GM23338 (cell line): ENCODE results near the gene PCF11.

Experiments used
- CREB1 ChIP-seq: fragments of 250-450 bp; sonication (Bioruptor Pico); IDR thresholded peaks from 2 replicates; pipeline ENCODE4 v1.5.0; 2020; ENCODE audit warnings: low read depth, mild to moderate bottlenecking, moderate library complexity
- CTCF ChIP-seq, 2 experiments: fragments of 200-600 bp in 1 of 2; sonication (generic) in 1 of 2; conservative IDR thresholded peaks; 2 replicates each; pipeline versions ENCODE4 v1.5.1 to v1.6.1; 2016 to 2017; ENCODE audit warnings: antibody characterized with exemption in 2 of 2, low read depth in 2 of 2, mild to moderate bottlenecking in 2 of 2, moderate library complexity in 1 of 2
- EZH2 ChIP-seq: fragments of 200-600 bp; sonication (generic); IDR thresholded peaks from one replicate; pipeline ENCODE4 v1.8.0; 2017; ENCODE audit warnings: antibody characterized with exemption, mild to moderate bottlenecking, low read depth; ENCODE audit not compliant: unreplicated experiment
- EZH2phosphoT487 ChIP-seq: fragments of 200-600 bp; sonication (generic); IDR thresholded peaks from one replicate; pipeline ENCODE4 v1.8.1; 2018; ENCODE audit warnings: antibody characterized with exemption; ENCODE audit not compliant: unreplicated experiment
- JUNB ChIP-seq: IDR thresholded peaks from one replicate; pipeline ENCODE4 v1.6.1; 2016; ENCODE audit warnings: antibody characterized with exemption; ENCODE audit not compliant: unreplicated experiment
- POLR2AphosphoS5 ChIP-seq: IDR thresholded peaks from 2 replicates; pipeline ENCODE4 v1.6.1; 2016; ENCODE audit warnings: antibody characterized with exemption, low read depth
- REST ChIP-seq: IDR thresholded peaks from one replicate; pipeline ENCODE4 v1.6.1; 2018; ENCODE audit warnings: antibody characterized with exemption; ENCODE audit not compliant: unreplicated experiment
- ZNF114 ChIP-seq: fragments of 250-450 bp; sonication (Bioruptor Pico); IDR thresholded peaks from 2 replicates; pipeline ENCODE4 v1.5.0; 2020; ENCODE audit warnings: mild to moderate bottlenecking, moderate library complexity

GRCh38 chr11:83193315-83194280 lies 36.7 kb downstream of the PCF11 start, which contains the start of gene ANKRD42:
- no peak for TF ChIP-seq CTCF (conservative IDR thresholded peaks at IDR 0.05; ENCODE audit: low read depth in 2 of 2)
- TF ChIP-seq EZH2 = no peak
- TF ChIP-seq CREB1 = peak; percentile 90
- no peak for TF ChIP-seq REST
- peak; percentile 91 for TF ChIP-seq POLR2AphosphoS5
- TF ChIP-seq JUNB = no peak
- TF ChIP-seq ZNF114 (CRISPR knock-in tag) = no peak
- TF ChIP-seq EZH2phosphoT487 = no peak
